ENCODE data around the gene ARHGEF3. TPM values are rescaled to one million over a fixed set of nuclear protein-coding genes. Genes with fewer than 3 reads are reported as not detected.

The ARHGEF3 gene
- total RNA-seq, 1 donor from 2014 or later: 92.7 TPM

GRCh38 chr3:56691165-56692000 is 110.4 kb downstream of the ARHGEF3 start:
- intact Hi-C loops (cut with micrococcal nuclease): no loop called here

- intact Hi-C loops (cut with micrococcal nuclease): no loop called here
These were observed 112.4 kb downstream of the ARHGEF3 start for GRCh38 chr3:56689303-56689702.

- intact Hi-C loops (cut with micrococcal nuclease): no loop called here
These were observed 113.6 kb downstream of the ARHGEF3 start for GRCh38 chr3:56688191-56688590.

- intact Hi-C loops (cut with micrococcal nuclease): loop anchor here (5.0 kb wide), 3 partner anchors 543 to 1073 kb away; partner anchors contain the start of genes APPL1, PDE12 and SLMAP
These were observed 117.7 kb downstream of the ARHGEF3 start for GRCh38 chr3:56684029-56684428.

GRCh38 chr3:56683122-56683817 is 118.5 kb downstream of the ARHGEF3 start, which contains the start of gene TASOR:
TSS of gene TASOR (minus strand) at chr3:56683265. CDS start at chr3:56683006, 259 bp downstream.
- intact Hi-C loops (cut with micrococcal nuclease): loop anchor here (1.0 to 5.0 kb wide), 6 partner anchors 74 to 1074 kb away; partner anchors contain the start of genes APPL1, PDE12 and SLMAP

GRCh38 chr3:56682462-56683121 is 119.2 kb downstream of the ARHGEF3 start:
- intact Hi-C loops (cut with micrococcal nuclease): loop anchor here (1.0 to 5.0 kb wide), 11 partner anchors 11 to 1075 kb away; partner anchors contain the start of genes APPL1, ARHGEF3, CCDC66 and PDE12

- intact Hi-C loops (cut with micrococcal nuclease): loop anchor here (1.0 to 5.0 kb wide), 10 partner anchors 11 to 1075 kb away; partner anchors contain the start of genes APPL1, ARHGEF3, CCDC66 and PDE12
These were observed 119.7 kb downstream of the ARHGEF3 start for GRCh38 chr3:56681984-56682461.

- intact Hi-C loops (cut with micrococcal nuclease): loop anchor here (5.0 kb wide), 3 partner anchors 547 to 1077 kb away; partner anchors contain the start of genes APPL1, PDE12 and SLMAP
These were observed 121.6 kb downstream of the ARHGEF3 start for GRCh38 chr3:56680054-56680580.

Other genes with a start within 250 kb of the ARHGEF3 start
- 37.0 and 39.6 TPM in 2 replicates for gene CCDC66, start 244.8 kb downstream of the ARHGEF3 start, total RNA-seq
- 67.5 and 72.1 TPM in 2 replicates for gene TASOR, start 118.7 kb downstream of the ARHGEF3 start, total RNA-seq

All from T-helper 1 cell treated with Interleukin-12 subunit alpha and Interleukin-12 subunit beta and Interleukin-4 antibody, amounts not matched to agents 30 ng/mL and 1 ng/mL, for 36 hours (primary cell).